ENCODE results near the gene DLGAP5.

Gene DLGAP5

DNA sequence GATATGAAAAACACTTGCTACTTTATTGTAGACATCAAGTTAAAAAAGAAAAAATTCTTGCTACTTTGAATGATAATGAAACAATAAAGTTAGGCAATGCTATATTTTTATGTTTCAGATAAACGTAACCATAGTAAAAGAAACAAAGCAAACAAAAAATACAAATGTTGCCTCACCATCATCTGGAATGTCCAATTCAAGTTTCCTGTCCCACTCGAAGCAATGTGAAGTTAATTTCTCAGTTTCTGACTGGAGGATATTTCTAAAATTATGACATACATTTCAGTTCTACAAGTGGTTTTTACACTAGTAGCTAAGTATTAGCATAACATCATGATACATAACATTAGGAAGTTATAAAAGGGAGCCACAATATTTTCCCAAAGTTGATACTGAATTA is 20.9 kb downstream of the DLGAP5 start:
- no peaks in the 10 kb centered on the region for H3K36me3 ChIP-seq (ENCODE audit: control insufficient read depth, insufficient read depth, low read length)
- H3K79me2 ChIP-seq = no peaks in the 10 kb centered on the region
- no peaks in the 10 kb centered on the region for H3K4me1 ChIP-seq
- H3K4me2 ChIP-seq (ENCODE audit: low read length) = no peak overlapping the region
- TF ChIP-seq, protein P1, sequence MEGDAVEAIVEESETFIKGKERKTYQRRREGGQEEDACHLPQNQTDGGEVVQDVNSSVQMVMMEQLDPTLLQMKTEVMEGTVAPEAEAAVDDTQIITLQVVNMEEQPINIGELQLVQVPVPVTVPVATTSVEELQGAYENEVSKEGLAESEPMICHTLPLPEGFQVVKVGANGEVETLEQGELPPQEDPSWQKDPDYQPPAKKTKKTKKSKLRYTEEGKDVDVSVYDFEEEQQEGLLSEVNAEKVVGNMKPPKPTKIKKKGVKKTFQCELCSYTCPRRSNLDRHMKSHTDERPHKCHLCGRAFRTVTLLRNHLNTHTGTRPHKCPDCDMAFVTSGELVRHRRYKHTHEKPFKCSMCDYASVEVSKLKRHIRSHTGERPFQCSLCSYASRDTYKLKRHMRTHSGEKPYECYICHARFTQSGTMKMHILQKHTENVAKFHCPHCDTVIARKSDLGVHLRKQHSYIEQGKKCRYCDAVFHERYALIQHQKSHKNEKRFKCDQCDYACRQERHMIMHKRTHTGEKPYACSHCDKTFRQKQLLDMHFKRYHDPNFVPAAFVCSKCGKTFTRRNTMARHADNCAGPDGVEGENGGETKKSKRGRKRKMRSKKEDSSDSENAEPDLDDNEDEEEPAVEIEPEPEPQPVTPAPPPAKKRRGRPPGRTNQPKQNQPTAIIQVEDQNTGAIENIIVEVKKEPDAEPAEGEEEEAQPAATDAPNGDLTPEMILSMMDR (IDR thresholded peaks at IDR 0.05) = no peak
- no peak overlapping the region for H3K27ac ChIP-seq
- no peak overlapping the region for H3K9ac ChIP-seq
- H2AFZ ChIP-seq = no peak overlapping the region
- no peaks in the 10 kb centered on the region for H3K27me3 ChIP-seq (ENCODE audit: control insufficient read depth, insufficient read depth, low read length)
- no peak overlapping the region for H3K4me3 ChIP-seq (ENCODE audit: low read depth, low read length)
- no peaks in the 10 kb centered on the region for H3K9me3 ChIP-seq (ENCODE audit: control insufficient read depth, low read length)

GRCh38 chr14:55160989-55161388 is 30.4 kb downstream of the DLGAP5 start:
- Histone ChIP-seq H3K9ac (no peak overlapping the region), H3K79me2 (no peaks in the 10 kb centered on the region), H3K27me3 (ENCODE audit: control insufficient read depth, insufficient read depth, low read length) (no peaks in the 10 kb centered on the region), H2AFZ (no peak overlapping the region), H3K36me3 (ENCODE audit: control insufficient read depth, insufficient read depth, low read length) (no peaks in the 10 kb centered on the region), H3K27ac (no peak overlapping the region), H3K4me2 (ENCODE audit: low read length) (no peak overlapping the region), H3K4me1 (no peaks in the 10 kb centered on the region), H3K4me3 (ENCODE audit: low read depth, low read length) (no peak overlapping the region), H3K9me3 (ENCODE audit: control insufficient read depth, low read length) (no peaks in the 10 kb centered on the region)
- TF ChIP-seq, protein P1 (IDR thresholded peaks at IDR 0.05) = peak; percentile 52

- no peak overlapping the region for H3K27ac ChIP-seq
- no peaks in the 10 kb centered on the region for H3K9me3 ChIP-seq (ENCODE audit: control insufficient read depth, low read length)
- H3K79me2 ChIP-seq = no peaks in the 10 kb centered on the region
- no peaks in the 10 kb centered on the region for H3K27me3 ChIP-seq (ENCODE audit: control insufficient read depth, insufficient read depth, low read length)
- no peak overlapping the region for H2AFZ ChIP-seq
- no peak overlapping the region for H3K4me2 ChIP-seq (ENCODE audit: low read length)
- H3K36me3 ChIP-seq (ENCODE audit: control insufficient read depth, insufficient read depth, low read length) = no peaks in the 10 kb centered on the region
- no peaks in the 10 kb centered on the region for H3K4me1 ChIP-seq
- H3K4me3 ChIP-seq (ENCODE audit: low read depth, low read length) = no peak overlapping the region
- no peak overlapping the region for H3K9ac ChIP-seq
- TF ChIP-seq, protein P1 (IDR thresholded peaks at IDR 0.05) = no peak
These were observed 33.0 kb downstream of the DLGAP5 start for GRCh38 chr14:55158412-55158811.

- Histone ChIP-seq H3K27ac (no peak overlapping the region), H3K9me3 (ENCODE audit: control insufficient read depth, low read length) (no peaks in the 10 kb centered on the region), H2AFZ (no peak overlapping the region), H3K4me1 (no peaks in the 10 kb centered on the region), H3K4me3 (ENCODE audit: low read depth, low read length) (no peak overlapping the region), H3K79me2 (no peaks in the 10 kb centered on the region), H3K9ac (no peak overlapping the region), H3K4me2 (ENCODE audit: low read length) (no peak overlapping the region), H3K27me3 (ENCODE audit: control insufficient read depth, insufficient read depth, low read length) (no peaks in the 10 kb centered on the region), H3K36me3 (ENCODE audit: control insufficient read depth, insufficient read depth, low read length) (no peaks in the 10 kb centered on the region)
- TF ChIP-seq, protein P1 (IDR thresholded peaks at IDR 0.05) = no peak
These were observed 34.3 kb downstream of the DLGAP5 start for GRCh38 chr14:55157080-55157479.

DNA sequence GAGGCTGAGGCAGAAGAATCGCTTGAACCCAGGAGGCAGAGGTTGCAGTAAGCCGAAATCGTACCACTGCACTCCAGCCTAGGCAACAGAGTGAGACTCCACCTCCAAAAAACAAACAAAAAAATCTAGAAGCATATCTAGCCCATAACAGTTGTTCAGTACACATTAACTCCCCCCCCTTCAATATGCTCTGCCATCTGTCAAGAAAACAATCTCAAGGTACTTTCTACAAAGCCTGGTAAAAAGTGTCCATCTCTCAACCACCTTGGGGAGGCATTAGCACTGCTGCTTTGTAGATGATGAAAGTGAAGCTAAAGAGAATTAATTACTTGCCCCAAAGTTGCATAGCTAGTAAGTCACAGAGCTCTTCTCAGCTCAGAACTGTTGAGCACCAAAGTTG is 37.4 kb downstream of the DLGAP5 start:
- Histone ChIP-seq H3K4me2 (ENCODE audit: low read length) (no peak overlapping the region), H3K27me3 (ENCODE audit: control insufficient read depth, insufficient read depth, low read length) (no peaks in the 10 kb centered on the region), H3K27ac (no peak overlapping the region), H3K4me1 (no peaks in the 10 kb centered on the region), H3K36me3 (ENCODE audit: control insufficient read depth, insufficient read depth, low read length) (no peaks in the 10 kb centered on the region), H2AFZ (no peak overlapping the region), H3K9me3 (ENCODE audit: control insufficient read depth, low read length) (no peaks in the 10 kb centered on the region), H3K9ac (no peak overlapping the region), H3K4me3 (ENCODE audit: low read depth, low read length) (no peak overlapping the region), H3K79me2 (no peaks in the 10 kb centered on the region)
- TF ChIP-seq, protein P1 (IDR thresholded peaks at IDR 0.05) = no peak
